Heart left ventricle (tissue), 13 donors: Measurements from ENCODE around the gene FMNL3.

Experiments
- POLR2A ChIP-seq, 2 donors: fragments of 450-650 bp; IDR thresholded peaks; one replicate each; pipeline ENCODE4 v1.6.1; 2017; ENCODE audit warnings: antibody characterized with exemption in 2 of 2, mild to moderate bottlenecking in 2 of 2, moderate library complexity in 2 of 2
- TF ChIP-seq, protein P1 (sequence below), 12 donors: fragments of 200-600 bp; sonication (generic) in 4 of 12; IDR thresholded peaks; one replicate each; pipeline versions ENCODE4 v1.5.0 to v1.8.0; 2018 to 2022; ENCODE audit warnings: antibody characterized with exemption in 12 of 12, mild to moderate bottlenecking in 5 of 12
- donor health status: ischemic (EF 13 %, LVEDD 7.1; RV severe dilation, severe dysfunction).
- donor health status: DM: no; HTN: yes; CAD: no.
- donor health status: DM: no; HTN: no; CAD: no.
- donor health status: ischemic (EF 25% LVEDD 6.9; RV normal size, moderate dysfunction).
- donor health status: ischemic (EF 25% LVEDD 5.7; RV mildly dilated, moderate dysfunction).
- donor health status: ischemic (EF 35%, LVEDD 5.7; RV mildly dilated, moderate dysfunction).
- donor health status: nonischemic (EF 11% LVEDD 7.7; RV severe dilation, severe dysfunction).
- donor health status: DM: yes; HTN: yes; CAD: no.
- donor health status: PGD.
- donor health status: ischemic (EF 29% LVEDD 5.4; RV normal size, mild dysfunction).
- donor health status: nonischemic (EF 23%, LVEDD 6.1; RV moderate dilation, normal function).

DNA sequence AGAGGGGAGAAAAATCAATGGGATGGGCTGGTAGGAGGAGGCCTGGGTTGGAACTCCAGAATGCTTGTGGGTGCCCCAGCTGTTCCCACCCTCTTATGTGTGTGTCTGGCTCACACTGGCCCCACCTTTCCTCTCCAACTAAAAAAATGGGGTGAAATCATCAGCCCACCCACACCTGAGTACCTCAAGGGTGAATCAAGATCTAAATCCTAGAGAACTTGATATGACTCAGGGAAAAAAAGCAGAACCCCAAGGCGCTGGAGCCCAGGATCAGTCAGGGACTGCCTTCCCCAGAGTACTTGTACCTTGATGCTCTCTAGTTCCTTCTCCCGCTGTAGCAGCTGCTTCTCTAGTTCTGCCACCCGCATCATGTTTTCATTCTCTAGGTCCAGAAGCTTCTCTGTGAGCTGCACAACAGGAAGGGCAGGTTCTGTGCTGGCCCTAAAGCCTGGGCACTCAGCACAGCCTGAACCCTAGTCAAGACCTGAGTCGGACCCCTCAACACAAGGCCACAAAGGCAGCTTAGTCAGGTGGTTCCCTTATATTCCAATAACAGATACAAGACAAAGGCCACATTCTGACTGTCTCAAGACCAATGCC is 54.2 kb downstream of the FMNL3 start:
- TF ChIP-seq, protein P1, sequence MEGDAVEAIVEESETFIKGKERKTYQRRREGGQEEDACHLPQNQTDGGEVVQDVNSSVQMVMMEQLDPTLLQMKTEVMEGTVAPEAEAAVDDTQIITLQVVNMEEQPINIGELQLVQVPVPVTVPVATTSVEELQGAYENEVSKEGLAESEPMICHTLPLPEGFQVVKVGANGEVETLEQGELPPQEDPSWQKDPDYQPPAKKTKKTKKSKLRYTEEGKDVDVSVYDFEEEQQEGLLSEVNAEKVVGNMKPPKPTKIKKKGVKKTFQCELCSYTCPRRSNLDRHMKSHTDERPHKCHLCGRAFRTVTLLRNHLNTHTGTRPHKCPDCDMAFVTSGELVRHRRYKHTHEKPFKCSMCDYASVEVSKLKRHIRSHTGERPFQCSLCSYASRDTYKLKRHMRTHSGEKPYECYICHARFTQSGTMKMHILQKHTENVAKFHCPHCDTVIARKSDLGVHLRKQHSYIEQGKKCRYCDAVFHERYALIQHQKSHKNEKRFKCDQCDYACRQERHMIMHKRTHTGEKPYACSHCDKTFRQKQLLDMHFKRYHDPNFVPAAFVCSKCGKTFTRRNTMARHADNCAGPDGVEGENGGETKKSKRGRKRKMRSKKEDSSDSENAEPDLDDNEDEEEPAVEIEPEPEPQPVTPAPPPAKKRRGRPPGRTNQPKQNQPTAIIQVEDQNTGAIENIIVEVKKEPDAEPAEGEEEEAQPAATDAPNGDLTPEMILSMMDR (IDR thresholded peaks at IDR 0.05): no peak
- TF ChIP-seq POLR2A (IDR thresholded peaks at IDR 0.05): no peak
